ENCODE data around the gene UBE2S.
"Not testable (repeated sequence)": the region's sequence is repeated elsewhere in the genome, so short reads cannot be mapped to it uniquely, and the experiment has no call there.

The UBE2S gene

DNA sequence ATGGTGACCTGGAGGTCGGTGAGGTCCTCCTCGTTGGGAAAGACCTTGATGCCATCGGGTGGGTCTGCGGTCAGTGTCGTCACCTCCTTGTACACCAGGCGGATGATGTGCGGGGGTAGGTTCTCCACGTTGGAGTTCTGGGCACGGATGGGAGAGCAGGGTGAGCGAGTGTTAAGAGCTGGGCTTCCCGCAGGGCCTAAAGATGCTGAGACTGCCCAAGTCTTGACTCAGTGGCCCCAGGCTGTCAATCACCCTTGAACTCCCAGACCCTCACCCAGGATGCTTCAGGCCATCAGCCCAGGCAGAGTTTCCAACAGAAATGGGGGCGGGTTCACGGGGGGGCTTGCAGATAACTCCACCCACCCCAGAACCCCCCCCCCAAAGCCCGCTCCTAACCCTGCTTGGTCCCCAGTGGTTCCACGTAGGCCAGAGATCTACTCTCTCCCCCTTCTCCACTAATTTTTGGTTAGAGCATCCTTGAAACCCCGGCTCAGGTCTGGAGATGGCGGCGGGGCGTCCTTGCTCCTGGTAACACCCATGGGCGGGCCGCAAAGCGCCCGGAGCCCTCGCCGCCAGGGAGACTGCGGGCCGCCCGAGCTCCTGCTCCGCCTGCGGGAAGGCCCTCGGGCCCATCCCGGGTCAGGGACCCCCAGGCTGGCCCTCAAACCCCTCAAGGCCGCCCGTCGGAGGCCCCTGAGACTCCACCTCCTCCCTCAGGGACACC, 600 bp downstream of the UBE2S start:
- TF ChIP-seq, protein P1, sequence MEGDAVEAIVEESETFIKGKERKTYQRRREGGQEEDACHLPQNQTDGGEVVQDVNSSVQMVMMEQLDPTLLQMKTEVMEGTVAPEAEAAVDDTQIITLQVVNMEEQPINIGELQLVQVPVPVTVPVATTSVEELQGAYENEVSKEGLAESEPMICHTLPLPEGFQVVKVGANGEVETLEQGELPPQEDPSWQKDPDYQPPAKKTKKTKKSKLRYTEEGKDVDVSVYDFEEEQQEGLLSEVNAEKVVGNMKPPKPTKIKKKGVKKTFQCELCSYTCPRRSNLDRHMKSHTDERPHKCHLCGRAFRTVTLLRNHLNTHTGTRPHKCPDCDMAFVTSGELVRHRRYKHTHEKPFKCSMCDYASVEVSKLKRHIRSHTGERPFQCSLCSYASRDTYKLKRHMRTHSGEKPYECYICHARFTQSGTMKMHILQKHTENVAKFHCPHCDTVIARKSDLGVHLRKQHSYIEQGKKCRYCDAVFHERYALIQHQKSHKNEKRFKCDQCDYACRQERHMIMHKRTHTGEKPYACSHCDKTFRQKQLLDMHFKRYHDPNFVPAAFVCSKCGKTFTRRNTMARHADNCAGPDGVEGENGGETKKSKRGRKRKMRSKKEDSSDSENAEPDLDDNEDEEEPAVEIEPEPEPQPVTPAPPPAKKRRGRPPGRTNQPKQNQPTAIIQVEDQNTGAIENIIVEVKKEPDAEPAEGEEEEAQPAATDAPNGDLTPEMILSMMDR (IDR thresholded peaks at IDR 0.05; ENCODE audit: low read depth, low read length, missing control alignments): no peak
- in situ Hi-C loops (cut with HindIII; ENCODE audit: low sequenced_read_pairs): no loop called here
- peak overlapping the region; percentile 81 for H3K4me3 ChIP-seq (ENCODE audit: low read depth, low read length)
- no peak for DNase-seq (ENCODE audit: low read depth)

DNA sequence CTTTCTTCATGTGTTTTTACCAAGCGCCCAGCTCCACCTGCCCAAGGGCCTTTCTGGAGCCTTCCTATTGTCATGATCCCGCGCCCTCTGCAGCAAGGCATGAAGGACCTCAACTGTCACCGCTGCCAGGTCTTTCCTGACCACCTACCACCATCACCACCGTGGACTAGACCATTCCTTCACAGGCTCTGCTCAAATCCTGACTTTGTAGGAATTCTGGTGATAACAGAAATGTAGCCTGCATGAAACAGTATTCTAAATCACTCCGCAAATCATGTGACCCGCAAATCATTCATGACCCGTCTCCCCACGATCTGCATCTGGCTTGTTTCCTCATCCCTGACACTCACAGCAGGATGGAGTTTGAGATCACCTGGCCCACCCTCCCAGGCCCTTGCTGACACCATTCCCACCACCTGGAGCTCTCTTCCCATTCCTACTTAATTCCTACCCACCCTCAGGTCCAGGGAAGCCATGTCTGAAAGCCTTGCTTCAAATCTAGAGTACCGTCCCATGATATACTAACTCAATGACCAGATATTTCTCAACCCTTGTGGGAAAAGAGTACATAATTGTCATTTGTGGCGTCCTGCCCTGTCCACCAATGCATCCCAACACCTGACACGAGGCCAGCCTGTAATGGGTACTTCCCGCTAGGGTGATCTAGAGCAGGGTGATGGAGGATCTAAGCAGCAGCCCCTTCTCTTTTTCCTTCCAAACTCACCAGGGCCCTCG, 1.3 kb downstream of the UBE2S start:
- H3K4me3 ChIP-seq (ENCODE audit: low read depth, low read length): peak overlapping the region; percentile 81
- in situ Hi-C loops (cut with HindIII; ENCODE audit: low sequenced_read_pairs): no loop called here
- no peak for DNase-seq (ENCODE audit: low read depth)

DNA sequence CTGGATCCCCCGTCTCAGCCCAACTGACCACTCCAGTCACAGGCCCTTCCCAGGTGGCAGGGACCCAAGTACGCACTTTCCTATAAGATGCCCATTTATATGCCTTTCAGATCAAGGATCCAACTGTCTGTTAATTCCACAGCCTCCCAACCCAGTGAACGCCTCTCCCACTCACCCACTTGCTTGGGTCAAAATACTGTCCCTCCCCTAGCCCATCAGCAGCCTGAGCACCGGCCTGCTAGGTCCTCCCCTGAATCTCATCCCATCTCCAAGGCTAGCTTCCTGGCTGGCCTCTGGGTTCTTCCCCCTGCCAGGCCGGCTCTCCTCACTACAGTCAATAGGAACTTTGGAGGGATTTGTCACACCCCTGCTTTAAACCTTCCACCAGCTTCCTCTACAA, 1.9 kb downstream of the UBE2S start:
- H3K4me3 ChIP-seq (ENCODE audit: low read depth, low read length): peak overlapping the region; percentile 81
- TF ChIP-seq, protein P1 (IDR thresholded peaks at IDR 0.05; ENCODE audit: low read depth, low read length, missing control alignments): no peak
- DNase-seq (ENCODE audit: low read depth): no peak
- in situ Hi-C loops (cut with HindIII; ENCODE audit: low sequenced_read_pairs): no loop called here

More for the DNA sequence above, 1.3 kb downstream of the UBE2S start:
- TF ChIP-seq, protein P1 (IDR thresholded peaks at IDR 0.05; ENCODE audit: low read depth, low read length, missing control alignments): no peak

DNA sequence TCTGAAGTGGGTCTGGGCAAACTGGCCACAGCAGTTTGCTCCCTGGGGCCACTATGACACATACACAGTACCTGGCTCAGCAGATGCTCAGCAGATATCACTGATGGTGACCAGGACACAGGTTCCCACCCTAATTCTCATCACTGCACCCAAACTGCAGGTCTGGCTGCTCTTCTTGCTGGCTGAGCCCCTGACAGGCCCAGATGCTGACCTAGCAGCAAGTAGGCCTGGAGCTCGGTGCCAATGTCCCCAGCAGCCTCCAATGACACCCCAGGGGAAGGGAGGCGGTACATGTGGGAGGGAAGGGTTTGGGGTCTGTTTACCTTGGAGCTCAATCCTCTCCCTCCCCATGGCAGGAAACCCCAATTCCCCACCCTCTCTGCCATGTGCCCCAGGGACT, 5.1 kb downstream of the UBE2S start:
- no peak for DNase-seq (ENCODE audit: low read depth)
- H3K4me3 ChIP-seq (ENCODE audit: low read depth, low read length): no peak overlapping the region
- TF ChIP-seq, protein P1 (IDR thresholded peaks at IDR 0.05; ENCODE audit: low read depth, low read length, missing control alignments): no peak
- in situ Hi-C loops (cut with HindIII; ENCODE audit: low sequenced_read_pairs): no loop called here

DNA sequence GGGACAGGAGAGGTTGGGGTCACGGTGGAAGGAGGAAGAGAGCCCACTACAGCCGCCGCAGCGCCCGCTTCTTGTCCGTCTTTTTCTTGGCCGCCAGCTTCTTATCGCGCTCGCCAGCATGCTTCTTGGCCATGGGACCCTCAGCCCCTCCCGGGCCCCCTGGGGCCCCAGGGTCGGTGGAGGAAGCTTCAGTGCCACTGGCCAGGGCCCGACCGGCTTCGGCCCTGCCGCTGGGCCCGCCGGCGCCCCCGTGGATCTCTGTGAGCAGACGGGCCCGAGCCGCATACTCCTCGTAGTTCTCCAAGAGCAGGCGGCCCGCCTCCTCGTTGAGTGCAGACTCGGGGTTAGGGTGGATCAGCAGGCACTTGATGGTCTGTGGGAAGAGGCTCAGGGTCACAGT, 6.2 kb downstream of the UBE2S start:
- H3K4me3 ChIP-seq (ENCODE audit: low read depth, low read length); DNase-seq (ENCODE audit: low read depth); in situ Hi-C loops (cut with HindIII; ENCODE audit: low sequenced_read_pairs): not testable (repeated sequence)

DNA sequence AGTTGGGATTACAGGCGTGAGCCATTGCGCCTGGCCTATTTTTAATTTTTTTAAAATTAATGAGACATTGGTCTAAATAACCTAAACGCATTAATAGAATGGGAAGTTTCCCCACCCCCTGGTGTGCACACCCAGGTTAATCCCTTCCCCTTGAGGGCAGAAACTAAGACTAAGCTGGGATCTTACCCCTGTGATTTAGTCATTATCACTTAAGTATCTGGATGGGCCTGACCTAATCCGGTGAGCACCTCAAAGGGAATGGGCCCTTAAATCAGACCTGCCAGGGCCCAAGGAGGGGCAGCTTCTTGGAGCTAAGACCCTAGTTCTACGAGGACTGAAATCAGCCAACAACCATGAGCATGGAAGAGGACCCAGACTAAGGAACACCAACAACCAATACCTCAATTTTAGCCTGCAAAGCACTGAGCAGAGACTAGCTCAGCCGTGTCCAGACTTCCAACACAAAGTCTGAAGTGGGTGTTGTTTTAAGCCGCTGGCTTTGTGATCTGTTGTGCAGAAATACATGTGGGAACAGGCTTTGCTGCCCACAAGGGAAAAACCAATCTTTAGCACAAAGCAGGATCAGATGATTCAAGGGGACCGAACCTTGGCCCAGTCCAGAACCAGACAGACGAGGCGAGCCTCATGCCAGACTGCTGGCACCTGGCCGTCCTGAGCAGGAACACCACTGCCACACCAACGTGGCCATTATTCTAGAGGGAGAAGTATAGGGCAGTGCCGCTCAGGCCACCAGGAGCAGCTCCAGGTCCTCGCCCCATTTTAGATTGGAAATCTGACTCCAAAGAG, 7.1 kb downstream of the UBE2S start:
- in situ Hi-C loops (cut with HindIII; ENCODE audit: low sequenced_read_pairs): no loop called here
- no peak overlapping the region for H3K4me3 ChIP-seq (ENCODE audit: low read depth, low read length)
- DNase-seq (ENCODE audit: low read depth): no peak
- TF ChIP-seq, protein P1 (IDR thresholded peaks at IDR 0.05; ENCODE audit: low read depth, low read length, missing control alignments): no peak
